Loucy (cell line): ENCODE measurements around the gene MIER2.

Experiments used
- H2AFZ ChIP-seq: fragments of 200-600 bp; sonication (generic); 2 replicates; pipeline ENCODE4 v1.6.0; 2016; ENCODE audit warnings: antibody characterized with exemption, mild to moderate bottlenecking, low read length, moderate library complexity
- H3F3A ChIP-seq: fragments of 200-600 bp; 2 replicates; pipeline ENCODE4 v1.6.0; 2016; ENCODE audit warnings: antibody characterized with exemption, low read depth, mild to moderate bottlenecking
- H3K27me3 ChIP-seq: fragments of 200-600 bp; sonication (generic); 2 replicates; pipeline ENCODE4 v1.6.1; 2014; ENCODE audit warnings: low read length, mild to moderate bottlenecking; ENCODE audit not compliant: insufficient read depth, poor library complexity, severe bottlenecking
- H3K36me3 ChIP-seq: fragments of 200-600 bp; sonication (generic); 2 replicates; pipeline ENCODE4 v1.6.1; 2016; ENCODE audit warnings: low read length; ENCODE audit not compliant: insufficient read depth
- H3K4me1 ChIP-seq: fragments of 200-600 bp; sonication (generic); 2 replicates; pipeline ENCODE4 v1.5.1; 2014; ENCODE audit warnings: low read length, mild to moderate bottlenecking; ENCODE audit not compliant: insufficient read depth, poor library complexity, severe bottlenecking
- H3K4me2 ChIP-seq: fragments of 200-600 bp; sonication (generic); 2 replicates; pipeline ENCODE4 v1.6.0; 2014; ENCODE audit warnings: antibody characterized with exemption, low read length, low read depth, mild to moderate bottlenecking; ENCODE audit not compliant: poor library complexity, severe bottlenecking
- H3K4me3 ChIP-seq: fragments of 200-600 bp; sonication (generic); 2 replicates; pipeline ENCODE4 v1.5.1; 2014; ENCODE audit warnings: low read length, mild to moderate bottlenecking, mixed read lengths; ENCODE audit not compliant: poor library complexity, severe bottlenecking
- H3K79me2 ChIP-seq: fragments of 200-600 bp; sonication (generic); 2 replicates; pipeline ENCODE4 v1.6.1; 2014; ENCODE audit warnings: low read length; ENCODE audit not compliant: insufficient read depth
- H3K9ac ChIP-seq: fragments of 200-600 bp; sonication (generic); 2 replicates; pipeline ENCODE4 v1.6.0; 2014; ENCODE audit warnings: mild to moderate bottlenecking, low read depth, low read length, moderate library complexity; ENCODE audit not compliant: poor library complexity, severe bottlenecking
- H3K9me2 ChIP-seq: fragments of 200-600 bp; sonication (generic); replicated peaks from 2 replicates; pipeline ENCODE4 v1.6.1; 2016; ENCODE audit warnings: low read depth, low read length, mixed read lengths
- H3K9me3 ChIP-seq: fragments of 200-600 bp; sonication (generic); 2 replicates; pipeline ENCODE4 v1.6.1; 2014; ENCODE audit warnings: mild to moderate bottlenecking, antibody characterized with exemption, low read length, low read depth; ENCODE audit not compliant: insufficient read depth
- H4K20me1 ChIP-seq: fragments of 200-600 bp; sonication (generic); 2 replicates; pipeline ENCODE4 v1.6.0; 2014; ENCODE audit warnings: antibody characterized with exemption, low read length, mild to moderate bottlenecking; ENCODE audit not compliant: insufficient read depth, poor library complexity, severe bottlenecking
- CTCF ChIP-seq: fragments of 200-600 bp; sonication (generic); conservative IDR thresholded peaks from 2 replicates; pipeline ENCODE4 v1.5.1; 2014; ENCODE audit warnings: mild to moderate bottlenecking, antibody characterized with exemption, low read length
- EZH2phosphoT487 ChIP-seq: fragments of 200-600 bp; IDR thresholded peaks from 2 replicates; pipeline ENCODE4 v1.6.1; 2018; ENCODE audit warnings: antibody characterized with exemption, mild to moderate bottlenecking, moderate library complexity, borderline replicate concordance

The MIER2 gene

GRCh38 chr19:329876-330275 lies 14.7 kb downstream of the MIER2 start:
- Histone ChIP-seq H3K27me3 (no peaks in the 10 kb centered on the region), H3K36me3 (peaks cover 71% of the 10 kb centered on the region), H3F3A (no peaks in the 10 kb centered on the region), H4K20me1 (no peaks in the 10 kb centered on the region), H3K4me1 (no peaks in the 10 kb centered on the region), H3K9ac (no peak overlapping the region), H3K4me2 (no peak overlapping the region), H3K9me3 (peaks cover 20% of the 10 kb centered on the region; the same call in 1 of the 2 replicates), H3K9me2 (no peaks in the 10 kb centered on the region), H3K4me3 (no peak overlapping the region), H3K79me2 (peaks cover 5% of the 10 kb centered on the region; the same call in 1 of the 2 replicates), H2AFZ (no peak overlapping the region)
- no peak for TF ChIP-seq EZH2phosphoT487
- no peak for TF ChIP-seq CTCF

GRCh38 chr19:328025-328505 lies 16.5 kb downstream of the MIER2 start:
- H3K4me1 ChIP-seq: no peaks in the 10 kb centered on the region
- no peak overlapping the region for H3K9ac ChIP-seq
- no peak overlapping the region for H3K4me3 ChIP-seq
- H3K9me3 ChIP-seq: peaks cover 20% of the 10 kb centered on the region; the same call in 1 of the 2 replicates
- H3F3A ChIP-seq: no peaks in the 10 kb centered on the region
- no peaks in the 10 kb centered on the region for H4K20me1 ChIP-seq
- TF ChIP-seq CTCF (no peak), EZH2phosphoT487 (no peak)
- H3K27me3 ChIP-seq: no peaks in the 10 kb centered on the region
- no peak overlapping the region for H2AFZ ChIP-seq
- H3K4me2 ChIP-seq: no peak overlapping the region
- no peaks in the 10 kb centered on the region for H3K9me2 ChIP-seq
- H3K36me3 ChIP-seq: peaks cover 74% of the 10 kb centered on the region
- no peaks in the 10 kb centered on the region for H3K79me2 ChIP-seq

- H3K4me2 ChIP-seq: no peak overlapping the region
- H3K36me3 ChIP-seq: peaks cover 74% of the 10 kb centered on the region
- no peaks in the 10 kb centered on the region for H3F3A ChIP-seq
- H3K9ac ChIP-seq: no peak overlapping the region
- no peaks in the 10 kb centered on the region for H3K79me2 ChIP-seq
- no peaks in the 10 kb centered on the region for H3K9me2 ChIP-seq
- H3K4me3 ChIP-seq: no peak overlapping the region
- H3K27me3 ChIP-seq: no peaks in the 10 kb centered on the region
- TF ChIP-seq EZH2phosphoT487 (no peak), CTCF (no peak)
- no peaks in the 10 kb centered on the region for H4K20me1 ChIP-seq
- H2AFZ ChIP-seq: no peak overlapping the region
- no peaks in the 10 kb centered on the region for H3K4me1 ChIP-seq
- peaks cover 20% of the 10 kb centered on the region; the same call in 1 of the 2 replicates for H3K9me3 ChIP-seq
Measured at GRCh38 chr19:327291-328024, 17.1 kb downstream of the MIER2 start.
